ENCODE measurements around the gene LTBP3. TPM values are rescaled to one million over a fixed set of nuclear protein-coding genes. Genes with fewer than 3 reads are reported as not detected.

Gene LTBP3
- total RNA-seq, 1 experiment from 2014 or later, result 27.3 TPM

GRCh38 chr11:65496304-65497140 lies 61.6 kb downstream of the LTBP3 start:
- DNase-seq (ENCODE audit: low read depth), result peak; percentile 62

DNA sequence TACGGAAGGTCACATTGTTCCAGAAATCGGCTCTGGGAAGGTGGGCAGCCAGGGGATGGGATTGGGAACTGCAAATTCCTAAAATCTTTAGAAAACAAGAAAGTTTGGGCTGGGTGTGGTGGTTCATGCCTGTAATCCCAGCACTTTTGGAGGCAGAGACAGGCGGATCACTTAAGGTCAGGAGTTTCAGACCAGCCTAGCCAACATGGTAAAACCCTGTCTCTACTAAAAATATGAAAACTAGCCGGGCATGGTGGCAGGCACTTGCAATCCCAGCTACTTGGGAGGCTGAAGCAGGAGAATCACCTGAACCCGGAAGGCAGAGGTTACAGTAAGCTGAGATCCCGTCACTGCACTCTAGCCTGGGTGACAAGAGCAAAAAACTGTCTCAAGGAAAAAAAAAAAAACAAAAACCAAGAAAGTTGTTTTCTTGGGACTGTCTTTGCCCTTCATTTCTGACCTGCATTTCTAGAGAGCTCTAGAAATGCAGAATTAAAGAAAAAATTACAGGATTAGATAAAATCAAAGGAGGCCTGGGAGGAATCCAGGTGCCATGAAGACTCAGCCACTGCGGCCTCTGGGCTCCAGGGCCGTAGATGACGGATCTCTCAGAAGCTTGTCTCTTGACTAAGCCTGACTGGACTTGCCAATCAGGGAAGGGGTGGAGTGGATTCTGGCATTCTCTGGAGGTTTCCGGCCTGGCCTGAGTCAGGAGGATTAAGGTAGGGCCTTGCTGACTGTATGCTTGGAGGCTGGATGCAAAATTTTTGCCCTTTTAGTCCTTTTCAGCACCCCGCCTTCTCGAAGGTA lies 64.6 kb downstream of the LTBP3 start:
- peak; percentile 99 for DNase-seq (ENCODE audit: low read depth)

DNA sequence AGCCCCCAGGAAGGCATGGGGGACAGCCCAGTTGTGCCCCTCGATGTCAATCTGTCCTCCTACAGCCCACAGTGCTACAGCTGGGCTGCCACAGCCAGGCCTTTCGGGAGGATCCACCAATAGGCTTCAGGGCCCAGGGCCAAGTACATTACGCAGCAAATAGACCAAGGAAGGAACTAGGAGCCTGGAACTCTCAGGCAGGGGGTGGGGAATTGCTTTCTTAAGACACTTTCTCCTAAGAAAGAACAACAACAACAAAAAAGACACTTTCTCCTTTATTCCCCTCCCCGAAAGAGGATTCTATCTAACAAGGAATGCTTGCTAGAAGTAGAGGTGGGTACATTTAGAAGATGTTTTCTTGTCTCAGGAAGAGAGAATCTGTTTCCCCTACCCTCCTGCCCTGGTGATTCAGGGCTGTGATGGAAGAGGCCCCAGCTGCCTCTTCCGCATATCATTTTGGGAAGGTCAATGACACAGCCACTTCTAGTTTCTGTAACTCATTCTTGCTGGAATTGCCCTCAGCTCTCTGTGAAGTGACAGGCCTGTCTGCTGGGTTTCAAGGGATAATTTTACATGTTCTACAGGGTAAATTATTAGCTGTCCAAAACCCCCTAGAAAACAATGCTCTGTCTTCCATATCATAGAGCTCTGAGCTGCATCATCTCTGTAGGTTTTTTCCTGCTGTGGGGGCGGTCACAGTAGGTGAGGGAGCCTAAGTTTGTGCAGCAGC lies 65.4 kb downstream of the LTBP3 start:
- peak; percentile 91 for DNase-seq (ENCODE audit: low read depth)

GRCh38 chr11:65492387-65492636 lies 65.8 kb downstream of the LTBP3 start:
- no peak for DNase-seq (ENCODE audit: low read depth)

DNA sequence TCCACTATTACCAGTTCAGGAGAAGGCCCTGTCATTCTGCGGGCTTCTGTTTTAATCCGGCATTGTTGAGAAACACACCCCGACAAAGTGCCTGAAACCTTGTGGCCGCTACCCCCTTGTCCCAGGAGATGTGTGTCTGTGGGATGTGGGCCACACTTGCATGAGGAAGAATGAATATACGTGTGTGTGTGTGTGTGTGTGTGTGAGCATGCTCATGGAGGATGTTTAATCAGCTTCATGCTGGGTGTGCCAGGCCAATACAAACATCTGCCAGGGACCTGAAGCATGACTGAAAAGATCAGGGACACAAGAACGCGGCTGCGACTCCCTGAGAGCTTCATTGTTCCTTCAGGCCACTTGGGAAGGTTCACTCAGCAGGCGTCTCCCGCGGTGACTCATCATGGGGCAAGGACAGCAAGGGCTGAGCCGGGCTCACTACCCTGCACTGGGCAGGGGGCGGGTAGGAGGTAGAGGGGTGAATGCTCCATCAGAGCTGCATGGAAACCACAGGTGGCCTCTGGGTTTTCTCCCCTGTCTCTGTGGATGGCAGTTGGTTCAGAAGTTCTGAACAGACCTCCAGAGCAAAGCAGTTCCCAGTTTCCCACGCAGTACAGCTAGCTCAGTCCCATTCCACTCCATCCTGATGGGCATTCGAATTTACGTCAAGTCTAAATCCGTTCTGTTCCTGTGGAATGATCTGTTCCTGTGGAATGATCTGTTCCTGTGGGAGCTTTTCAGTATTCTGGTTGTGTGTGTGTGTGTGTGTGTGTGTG lies 66.4 kb downstream of the LTBP3 start:
- DNase-seq (ENCODE audit: low read depth), result peak; percentile 98

GRCh38 chr11:65491163-65491465 lies 67.0 kb downstream of the LTBP3 start:
- no peak for DNase-seq (ENCODE audit: low read depth)

DNA sequence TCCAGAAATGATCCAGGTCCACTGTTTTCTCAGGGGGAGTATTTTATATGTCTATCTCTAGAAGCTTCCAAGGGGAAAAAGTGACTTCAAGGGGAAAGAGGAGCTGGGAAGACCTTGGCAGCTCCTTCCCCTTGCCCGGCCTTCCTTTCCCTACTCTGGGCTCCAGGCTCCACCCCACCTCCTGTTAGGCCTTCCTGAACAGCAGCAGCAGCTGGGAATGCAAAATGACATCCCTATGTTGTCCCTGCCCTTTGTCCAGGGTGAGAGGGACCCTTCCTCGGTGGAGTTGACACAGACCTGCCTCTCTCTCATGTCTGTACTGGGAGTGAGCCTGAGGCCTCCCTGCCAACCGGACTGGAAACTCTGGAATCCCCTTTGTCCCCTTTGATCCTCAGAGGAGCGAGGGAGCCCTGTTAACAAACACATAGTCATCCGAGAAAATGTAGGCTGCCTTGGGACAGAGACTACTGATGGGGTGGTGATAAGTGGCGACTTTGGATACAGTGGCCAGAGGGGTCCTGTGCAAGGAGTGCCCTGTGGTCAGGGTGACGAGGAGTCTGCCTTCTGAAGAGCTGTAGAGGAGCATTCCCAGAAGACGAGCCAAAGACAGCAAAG lies 68.3 kb downstream of the LTBP3 start:
- peak; percentile 50 for DNase-seq (ENCODE audit: low read depth)

DNA sequence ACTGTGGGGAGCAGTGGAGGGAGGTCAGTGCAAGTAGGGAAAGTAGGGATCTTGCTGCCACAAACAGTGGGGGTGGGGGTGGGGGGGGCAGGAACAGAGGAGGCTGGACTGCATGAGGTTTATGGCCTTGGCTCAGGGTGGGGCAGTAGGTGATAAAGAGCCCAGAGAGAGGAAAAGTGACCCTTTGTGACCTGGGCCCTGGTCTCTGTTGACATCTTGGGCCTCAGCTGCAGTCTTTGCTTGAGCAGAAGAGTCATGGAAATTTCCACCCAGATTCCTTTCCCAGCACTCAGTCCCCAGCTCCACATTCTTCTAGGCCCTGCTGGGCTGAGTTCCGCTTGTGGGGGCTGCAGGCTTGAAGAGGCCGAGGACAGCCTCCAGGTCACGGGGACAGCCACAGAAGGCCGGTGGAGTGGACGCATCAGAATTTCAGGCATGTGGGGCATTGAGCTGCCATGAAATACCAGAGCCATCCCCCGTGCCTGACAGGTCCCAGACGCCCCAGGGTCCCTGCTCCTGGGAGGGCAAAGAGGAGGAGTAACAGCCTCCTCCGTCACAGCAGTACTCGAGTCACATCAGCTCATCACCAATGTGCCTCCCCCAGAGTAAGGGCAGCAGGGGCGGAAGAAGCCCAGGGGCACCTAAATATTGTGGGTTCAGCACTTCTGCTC lies 69.0 kb downstream of the LTBP3 start:
- DNase-seq (ENCODE audit: low read depth), result peak; percentile 97

Other genes with a start within 250 kb of the LTBP3 start
- gene CDC42EP2, start 243.5 kb downstream of the LTBP3 start, total RNA-seq (2014; rRNA removed; shearing (Covaris generic)), result 0.07 and 1.6 TPM in 2 replicates
- gene DPF2, start 224.5 kb downstream of the LTBP3 start, total RNA-seq (2014; rRNA removed; shearing (Covaris generic)), result 31.5 and 43.5 TPM in 2 replicates
- gene TIGD3, start 203.6 kb downstream of the LTBP3 start, total RNA-seq (2014; rRNA removed; shearing (Covaris generic)), result 1.7 TPM in 1 of 2 replicates, not detected in the other
- 1.1 and 2.5 TPM in 2 replicates for gene SLC25A45, start 175.7 kb downstream of the LTBP3 start, total RNA-seq (2014; rRNA removed; shearing (Covaris generic))
- 42.6 and 43.0 TPM in 2 replicates for gene FRMD8, start 171.7 kb downstream of the LTBP3 start, total RNA-seq (2014; rRNA removed; shearing (Covaris generic))
- 3.9 and 6.5 TPM in 2 replicates for gene NEAT1, start 135.6 kb downstream of the LTBP3 start, total RNA-seq (2014; rRNA removed; shearing (Covaris generic))
- 370 and 608 TPM in 2 replicates for gene MALAT1, start 59.3 kb downstream of the LTBP3 start, total RNA-seq (2014; rRNA removed; shearing (Covaris generic))
- 59.7 and 96.5 TPM in 2 replicates for gene SCYL1, start 33.3 kb downstream of the LTBP3 start, total RNA-seq (2014; rRNA removed; shearing (Covaris generic))
- 106 and 116 TPM in 2 replicates for gene ZNRD2, start 12.1 kb upstream of the LTBP3 start, total RNA-seq (2014; rRNA removed; shearing (Covaris generic))
- 35.4 and 40.0 TPM in 2 replicates for gene FAM89B, start 14.2 kb upstream of the LTBP3 start, total RNA-seq (2014; rRNA removed; shearing (Covaris generic))
- 2.0 and 9.3 TPM in 2 replicates for gene EHBP1L1, start 17.7 kb upstream of the LTBP3 start, total RNA-seq (2014; rRNA removed; shearing (Covaris generic))
- 0.52 TPM in 1 of 2 replicates, not detected in the other for gene KCNK7, start 37.4 kb upstream of the LTBP3 start, total RNA-seq (2014; rRNA removed; shearing (Covaris generic))
- 16.0 and 27.1 TPM in 2 replicates for gene MAP3K11, start 55.9 kb upstream of the LTBP3 start, total RNA-seq (2014; rRNA removed; shearing (Covaris generic))
- gene PCNX3, start 57.4 kb upstream of the LTBP3 start, total RNA-seq (2014; rRNA removed; shearing (Covaris generic)), result 16.5 and 26.0 TPM in 2 replicates
- 8.7 and 22.7 TPM in 2 replicates for gene SIPA1, start 79.7 kb upstream of the LTBP3 start, total RNA-seq (2014; rRNA removed; shearing (Covaris generic))
- gene RELA, start 104.6 kb upstream of the LTBP3 start, total RNA-seq (2014; rRNA removed; shearing (Covaris generic)), result 37.2 and 49.1 TPM in 2 replicates
- gene KAT5, start 153.9 kb upstream of the LTBP3 start, total RNA-seq (2014; rRNA removed; shearing (Covaris generic)), result 21.6 and 37.8 TPM in 2 replicates
- 45.0 and 48.2 TPM in 2 replicates for gene RNASEH2C, start 162.4 kb upstream of the LTBP3 start, total RNA-seq (2014; rRNA removed; shearing (Covaris generic))
- 5.9 and 13.0 TPM in 2 replicates for gene AP5B1, start 222.6 kb upstream of the LTBP3 start, total RNA-seq (2014; rRNA removed; shearing (Covaris generic))
- not detected in 2 replicates for gene OVOL1, start 228.7 kb upstream of the LTBP3 start, total RNA-seq (2014; rRNA removed; shearing (Covaris generic))

All from M059J (cell line).